ENCODE data around the gene MTERF1.
A peak's percentile ranks its signal among the peaks of the same experiment; 100 is the strongest.

Gene MTERF1, protein sequence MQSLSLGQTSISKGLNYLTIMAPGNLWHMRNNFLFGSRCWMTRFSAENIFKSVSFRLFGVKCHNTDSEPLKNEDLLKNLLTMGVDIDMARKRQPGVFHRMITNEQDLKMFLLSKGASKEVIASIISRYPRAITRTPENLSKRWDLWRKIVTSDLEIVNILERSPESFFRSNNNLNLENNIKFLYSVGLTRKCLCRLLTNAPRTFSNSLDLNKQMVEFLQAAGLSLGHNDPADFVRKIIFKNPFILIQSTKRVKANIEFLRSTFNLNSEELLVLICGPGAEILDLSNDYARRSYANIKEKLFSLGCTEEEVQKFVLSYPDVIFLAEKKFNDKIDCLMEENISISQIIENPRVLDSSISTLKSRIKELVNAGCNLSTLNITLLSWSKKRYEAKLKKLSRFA

DNA sequence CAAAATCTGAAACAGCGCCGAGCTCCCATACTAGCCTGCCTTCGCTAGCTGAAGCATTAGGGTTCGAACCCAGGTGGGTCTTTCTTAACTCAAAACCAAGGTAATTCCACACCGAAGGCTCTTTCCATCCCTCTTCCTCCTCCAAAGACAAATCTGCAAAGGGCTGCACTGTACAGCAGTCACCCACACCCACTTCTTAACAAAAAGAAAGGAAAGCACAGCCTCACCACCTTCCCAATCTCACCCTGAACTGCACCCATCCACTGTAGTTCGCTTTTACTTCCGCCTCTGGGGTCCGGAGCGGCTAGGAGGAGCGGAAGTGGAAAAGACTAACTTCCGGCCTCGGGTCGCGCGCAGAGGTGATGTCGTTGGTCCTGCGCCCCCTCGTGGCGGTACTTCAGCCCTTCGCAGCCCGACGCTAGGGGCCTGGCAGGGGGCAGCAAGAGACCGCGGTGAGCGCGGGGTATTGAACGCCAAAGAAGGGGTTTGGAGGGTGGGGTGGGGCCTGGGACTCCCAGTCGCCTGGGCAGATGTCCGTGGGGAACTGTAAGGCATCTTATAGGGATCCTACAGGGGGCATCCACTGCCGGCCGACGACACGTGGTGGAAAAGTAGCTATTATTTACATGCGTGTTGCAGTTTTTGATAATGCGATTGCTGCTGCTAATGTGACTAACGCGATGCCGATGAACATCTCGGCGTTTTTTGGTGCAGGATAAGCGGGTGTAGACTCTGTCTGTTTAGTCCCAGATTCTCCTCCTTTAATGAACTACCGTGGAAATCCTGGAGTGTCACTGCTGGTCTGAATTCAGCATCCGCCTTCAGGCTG, at the start of gene MTERF1:
Gene MTERF1 (minus strand): TSS at position 290 of the 829 bp plus-strand sequence. CDS start 619 bp downstream, outside the sequence.
- peak; percentile 98 for TF ChIP-seq CTCF (conservative IDR thresholded peaks at IDR 0.05; ENCODE audit: low read depth, low read length)
- DNase-seq (ENCODE audit: low read depth): peak; percentile 60
- peak within 1 kb of the TSS; percentile 97 for H3K4me3 ChIP-seq (ENCODE audit: low read length)

GRCh38 chr7:91929463-91929862, 49.0 kb upstream of the MTERF1 start:
- TF ChIP-seq CTCF (conservative IDR thresholded peaks at IDR 0.05; ENCODE audit: low read depth, low read length): no peak
- DNase-seq (ENCODE audit: low read depth): no peak
- H3K4me3 ChIP-seq (ENCODE audit: low read length): no peak overlapping the region

GRCh38 chr7:91927912-91928311, 47.4 kb upstream of the MTERF1 start:
- no peak overlapping the region for H3K4me3 ChIP-seq (ENCODE audit: low read length)
- TF ChIP-seq CTCF (conservative IDR thresholded peaks at IDR 0.05; ENCODE audit: low read depth, low read length): no peak
- no peak for DNase-seq (ENCODE audit: low read depth)

GRCh38 chr7:91922857-91923256, 42.4 kb upstream of the MTERF1 start:
- no peak overlapping the region for H3K4me3 ChIP-seq (ENCODE audit: low read length)
- TF ChIP-seq CTCF (conservative IDR thresholded peaks at IDR 0.05; ENCODE audit: low read depth, low read length): no peak
- DNase-seq (ENCODE audit: low read depth): no peak

- H3K4me3 ChIP-seq (ENCODE audit: low read length): no peak overlapping the region
- TF ChIP-seq CTCF (conservative IDR thresholded peaks at IDR 0.05; ENCODE audit: low read depth, low read length): no peak
- no peak for DNase-seq (ENCODE audit: low read depth)
These were observed 37.9 kb upstream of the MTERF1 start for GRCh38 chr7:91918356-91918755.

GRCh38 chr7:91916051-91916440, 35.5 kb upstream of the MTERF1 start:
- DNase-seq (ENCODE audit: low read depth): no peak
- no peak for TF ChIP-seq CTCF (conservative IDR thresholded peaks at IDR 0.05; ENCODE audit: low read depth, low read length)

More at GRCh38 chr7:91916051-91916440, 35.5 kb upstream of the MTERF1 start:
- H3K4me3 ChIP-seq (ENCODE audit: low read length): no peak overlapping the region

All from retinal pigment epithelial cell (primary cell).